NCI-H146 (cell line): ENCODE data around the gene TCEAL5.
"Not testable (repeated sequence)": the region's sequence is repeated elsewhere in the genome, so short reads cannot be mapped to it uniquely, and the experiment has no call there.

Source experiments
- DNase-seq: peaks from one replicate; lab custom pipeline; 2025; lab: John Stamatoyannopoulos, UW

The TCEAL5 gene, protein sequence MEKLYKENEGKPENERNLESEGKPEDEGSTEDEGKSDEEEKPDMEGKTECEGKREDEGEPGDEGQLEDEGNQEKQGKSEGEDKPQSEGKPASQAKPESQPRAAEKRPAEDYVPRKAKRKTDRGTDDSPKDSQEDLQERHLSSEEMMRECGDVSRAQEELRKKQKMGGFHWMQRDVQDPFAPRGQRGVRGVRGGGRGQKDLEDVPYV

GRCh38 chrX:103276581-103277002, at the start of gene TCEAL5:
TCEAL5 (minus strand) TSS chrX:103276750; CDS start chrX:103274563, 2,187 bp downstream.
- peak; percentile 67 for DNase-seq

- no peak for DNase-seq
Observed at GRCh38 chrX:103311399-103311780, 34.8 kb upstream of the TCEAL5 start.

DNA sequence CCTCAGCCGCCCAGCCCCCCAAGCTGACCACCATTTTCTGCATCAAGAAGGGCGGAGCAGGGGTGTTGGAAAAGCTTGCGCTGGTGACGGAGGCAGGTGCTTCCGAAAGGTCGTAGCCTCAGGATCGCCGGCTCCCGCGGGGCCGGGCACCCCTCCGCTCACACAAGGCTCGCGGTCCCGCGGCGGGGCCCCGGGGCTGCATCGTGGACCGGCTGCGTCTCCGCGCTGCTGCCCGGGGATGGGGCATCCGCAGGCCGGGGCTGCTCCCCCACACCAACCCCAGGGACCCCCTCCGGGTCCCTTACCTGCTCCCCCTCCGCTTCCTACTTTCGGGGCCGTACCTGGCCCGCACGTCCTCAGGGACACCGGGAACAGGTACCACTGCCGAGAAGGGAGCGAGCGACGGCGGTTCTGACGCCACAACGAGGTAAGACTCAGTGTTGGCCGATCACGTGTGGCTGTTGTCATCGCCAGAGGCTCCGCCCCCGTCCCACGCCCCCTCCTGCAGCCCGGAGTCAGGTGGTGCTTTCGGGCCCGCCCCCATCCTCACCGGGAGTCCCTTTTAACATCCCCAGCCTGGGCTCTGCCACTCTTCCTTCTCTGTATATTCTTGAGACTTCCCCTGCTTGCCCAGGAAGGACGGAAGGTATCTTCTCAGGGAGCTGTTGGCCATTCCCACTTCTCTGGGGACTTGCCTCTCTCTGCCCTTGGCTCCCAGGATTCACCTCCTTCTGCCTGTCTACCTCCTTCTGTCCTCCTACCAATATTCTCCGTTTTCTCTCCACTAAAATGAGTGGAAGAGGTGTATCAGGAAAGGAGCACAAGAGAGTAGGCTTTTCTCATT, 34.2 kb upstream of the TCEAL5 start, which contains the start of gene BEX2:
TSS of gene BEX2 (minus strand) at position 436 of the 844 bp plus-strand sequence. CDS start 1,014 bp downstream, outside the sequence.
- DNase-seq, result peak; percentile 86

- peak; percentile 19 for DNase-seq
Observed at GRCh38 chrX:103309860-103310554, 33.5 kb upstream of the TCEAL5 start.

DNA sequence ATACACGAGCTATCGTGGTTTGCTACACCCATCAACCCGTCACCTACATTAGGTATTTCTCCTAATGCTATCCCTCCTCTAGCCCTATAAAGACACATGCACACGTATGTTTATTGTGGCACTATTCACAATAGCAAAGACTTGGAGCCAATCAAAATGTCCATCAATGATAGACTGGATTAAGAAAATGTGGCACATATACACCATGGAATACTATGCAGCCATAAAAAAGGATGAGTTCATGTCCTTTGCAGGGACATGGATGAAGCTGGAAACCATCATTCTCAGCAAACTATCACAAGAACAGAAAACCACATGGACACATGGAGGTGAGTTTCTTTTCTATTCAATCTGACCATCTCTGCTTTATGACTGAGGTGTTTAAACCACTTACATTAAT, 29.1 kb upstream of the TCEAL5 start:
- not testable (repeated sequence) for DNase-seq

DNA sequence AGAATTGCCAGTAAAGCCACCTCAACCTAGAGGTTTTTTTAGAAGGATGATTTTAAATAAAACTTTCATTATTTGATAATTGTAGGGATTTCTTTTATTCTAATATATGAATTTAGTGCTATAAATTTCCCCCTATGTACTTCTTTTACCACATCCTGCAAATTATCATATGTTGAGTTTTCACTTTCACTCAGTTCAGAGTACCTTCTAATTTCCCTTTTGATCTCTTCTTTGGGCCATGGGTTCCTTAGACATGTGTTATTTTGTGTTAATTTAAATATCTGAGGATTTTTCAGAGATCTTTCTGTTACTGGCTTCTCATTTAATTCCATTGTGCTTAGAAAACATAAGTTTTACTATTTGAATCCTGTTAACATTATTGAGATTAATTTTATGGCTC, 28.2 kb upstream of the TCEAL5 start:
- no peak for DNase-seq

- DNase-seq, result no peak
Observed at GRCh38 chrX:103293118-103293517, 16.6 kb upstream of the TCEAL5 start.

GRCh38 chrX:103279624-103280023, 3.1 kb upstream of the TCEAL5 start:
- DNase-seq, result no peak

DNA sequence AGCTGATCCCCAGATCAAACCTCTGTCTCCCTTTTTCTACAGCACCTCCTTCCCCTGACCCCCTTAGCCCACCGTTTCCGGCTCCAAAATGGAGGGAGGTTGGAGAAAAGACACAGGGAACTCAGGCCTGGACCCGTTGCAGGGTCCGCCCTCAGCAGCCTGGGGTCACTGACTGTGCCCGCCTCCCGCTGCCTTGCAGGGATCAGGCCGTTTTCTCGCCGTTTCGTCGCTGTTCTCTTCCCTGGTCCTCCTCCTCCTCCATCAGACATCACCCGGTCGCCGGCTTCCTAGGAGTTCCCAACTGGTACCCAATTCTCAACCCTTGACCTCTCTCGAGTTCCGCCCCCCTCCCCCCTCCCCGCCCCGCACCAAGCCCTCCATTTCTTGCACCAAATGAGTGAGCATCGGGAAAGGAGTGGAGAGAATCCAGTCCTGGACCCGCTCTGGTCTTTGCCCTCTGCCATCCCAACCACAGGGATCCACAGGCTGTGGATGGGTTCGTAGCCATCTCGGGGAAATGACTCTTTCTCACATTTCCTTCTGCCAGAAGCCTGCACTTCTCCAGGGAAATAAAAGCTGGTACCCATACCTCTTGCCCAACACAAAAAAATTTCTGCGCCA, 493 bp downstream of the TCEAL5 start:
- DNase-seq, result peak; percentile 26

DNA sequence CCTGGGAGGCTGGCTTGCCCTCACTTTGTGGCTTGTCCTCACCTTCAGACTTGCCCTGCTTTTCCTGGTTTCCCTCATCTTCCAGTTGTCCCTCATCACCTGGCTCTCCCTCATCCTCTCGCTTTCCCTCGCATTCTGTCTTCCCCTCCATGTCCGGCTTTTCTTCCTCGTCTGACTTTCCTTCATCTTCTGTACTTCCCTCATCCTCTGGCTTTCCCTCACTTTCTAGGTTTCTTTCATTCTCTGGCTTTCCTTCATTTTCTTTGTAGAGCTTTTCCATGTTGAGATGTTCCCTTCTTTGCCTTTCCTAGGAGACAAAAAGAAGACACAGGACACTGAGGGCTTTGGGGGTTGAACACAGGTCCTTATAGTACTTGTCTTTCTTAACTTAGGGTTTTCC, 2.3 kb downstream of the TCEAL5 start:
- no peak for DNase-seq

- no peak for DNase-seq
Observed at GRCh38 chrX:103258275-103258674, 18.3 kb downstream of the TCEAL5 start.

- no peak for DNase-seq
Observed at GRCh38 chrX:103256651-103257050, 19.9 kb downstream of the TCEAL5 start.

GRCh38 chrX:103254921-103255493, 21.5 kb downstream of the TCEAL5 start, which contains the start of gene TCEAL8:
TCEAL8 (minus strand) TSS chrX:103255155; CDS start chrX:103253979, 1,176 bp downstream.
- DNase-seq, result peak; percentile 82

DNA sequence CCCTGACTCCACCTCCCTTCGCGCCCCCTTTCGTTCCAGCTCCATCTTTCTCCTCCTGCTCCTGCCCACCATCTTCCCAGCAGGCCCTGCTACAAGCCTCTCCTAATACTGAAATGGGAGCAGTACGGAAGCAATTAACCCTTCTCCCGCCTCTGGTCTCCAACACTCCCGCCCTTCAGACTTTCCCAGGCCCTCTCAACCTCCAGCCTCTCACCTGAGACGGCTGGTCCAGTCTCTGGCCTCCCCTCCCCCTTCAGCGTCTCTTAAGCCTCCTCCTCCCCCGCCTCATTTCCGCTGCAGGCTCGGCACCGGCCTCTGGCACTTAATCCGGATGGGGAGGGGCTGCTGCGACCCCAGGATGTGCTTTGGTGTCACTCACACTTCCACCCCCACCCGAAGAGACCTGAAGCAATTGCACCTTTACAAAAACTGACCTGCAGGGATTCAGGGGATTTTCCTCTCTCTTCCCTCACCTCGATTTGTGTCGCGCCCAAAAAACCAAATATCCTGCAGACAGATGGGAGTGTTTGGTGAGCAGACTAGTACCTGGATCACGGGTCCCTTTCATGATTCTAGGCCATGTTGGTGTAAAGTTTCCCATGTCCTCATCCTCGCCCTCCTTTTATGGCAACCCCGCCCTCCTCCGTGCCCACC, 22.3 kb downstream of the TCEAL5 start:
- peak; percentile 85 for DNase-seq

DNA sequence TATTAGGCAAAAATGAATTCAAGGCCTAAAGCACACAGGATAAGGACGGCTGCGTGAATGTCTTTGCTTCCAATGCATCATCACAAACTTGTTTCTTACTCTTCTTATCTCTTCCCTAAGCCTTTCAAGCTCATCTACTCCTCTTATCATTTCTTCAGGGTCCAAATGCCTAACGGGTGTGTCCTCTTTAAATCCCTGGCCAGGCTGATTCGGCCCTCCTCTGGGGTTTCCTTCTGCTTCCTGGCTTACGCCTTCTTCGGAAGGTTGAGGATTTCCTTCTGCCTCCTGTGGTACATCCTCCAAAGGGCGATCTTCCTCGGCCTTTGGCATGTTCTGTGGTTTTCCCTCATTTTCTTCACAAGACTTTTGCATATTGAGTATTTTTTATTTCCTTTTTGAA, 22.9 kb downstream of the TCEAL5 start:
- no peak for DNase-seq

- DNase-seq, result no peak
Observed at GRCh38 chrX:103250977-103251376, 25.6 kb downstream of the TCEAL5 start.

GRCh38 chrX:103249805-103250204, 26.7 kb downstream of the TCEAL5 start:
- DNase-seq, result no peak

- DNase-seq, result no peak
Observed at GRCh38 chrX:103248553-103248952, 28.0 kb downstream of the TCEAL5 start.

- DNase-seq, result no peak
Observed at GRCh38 chrX:103240155-103240554, 36.4 kb downstream of the TCEAL5 start.

GRCh38 chrX:103236296-103236695, 40.3 kb downstream of the TCEAL5 start:
- DNase-seq, result no peak

GRCh38 chrX:103235608-103236007, 40.9 kb downstream of the TCEAL5 start:
- not testable (repeated sequence) for DNase-seq
